Measurements from ENCODE around the gene DYNLL2.

Gene DYNLL2

DNA sequence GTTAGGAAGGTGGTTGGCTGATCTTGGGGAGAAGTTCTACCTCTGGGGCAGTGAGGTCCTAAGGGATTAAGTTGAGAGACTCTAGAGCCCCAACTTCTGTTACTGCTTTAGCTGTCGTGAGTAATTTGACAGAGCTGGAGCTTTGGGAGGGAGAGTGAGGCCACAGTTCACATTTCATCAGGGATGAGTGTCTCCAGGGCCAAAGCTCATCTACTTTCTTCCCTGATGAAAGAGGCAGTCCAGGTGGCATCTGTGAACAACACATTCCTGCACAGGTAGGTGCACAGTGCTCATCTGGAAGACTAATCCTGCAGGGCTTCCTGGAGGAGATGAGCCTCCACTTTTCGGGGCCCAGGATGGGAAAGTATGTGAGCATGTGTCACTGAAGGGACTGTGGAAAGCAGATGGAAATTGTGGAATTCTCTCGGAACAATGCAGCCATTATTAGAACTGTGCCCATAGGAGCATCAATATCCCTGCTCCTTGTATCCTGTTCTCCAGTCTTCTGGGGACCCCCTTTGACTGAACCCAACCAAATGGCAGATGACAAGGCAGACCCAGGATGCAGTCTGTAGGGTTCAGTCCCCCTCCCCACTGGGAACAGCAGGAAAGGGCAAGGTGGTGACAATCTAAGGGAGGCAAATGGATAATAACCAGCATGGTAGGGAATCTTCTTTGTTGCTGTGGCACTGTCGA, 9.0 kb downstream of the DYNLL2 start:
- no peak for ATAC-seq
- no peak for TF ChIP-seq TOX (CRISPR knock-in tag; IDR thresholded peaks at IDR 0.05; ENCODE audit: borderline replicate concordance)
- TF ChIP-seq, protein P1, sequence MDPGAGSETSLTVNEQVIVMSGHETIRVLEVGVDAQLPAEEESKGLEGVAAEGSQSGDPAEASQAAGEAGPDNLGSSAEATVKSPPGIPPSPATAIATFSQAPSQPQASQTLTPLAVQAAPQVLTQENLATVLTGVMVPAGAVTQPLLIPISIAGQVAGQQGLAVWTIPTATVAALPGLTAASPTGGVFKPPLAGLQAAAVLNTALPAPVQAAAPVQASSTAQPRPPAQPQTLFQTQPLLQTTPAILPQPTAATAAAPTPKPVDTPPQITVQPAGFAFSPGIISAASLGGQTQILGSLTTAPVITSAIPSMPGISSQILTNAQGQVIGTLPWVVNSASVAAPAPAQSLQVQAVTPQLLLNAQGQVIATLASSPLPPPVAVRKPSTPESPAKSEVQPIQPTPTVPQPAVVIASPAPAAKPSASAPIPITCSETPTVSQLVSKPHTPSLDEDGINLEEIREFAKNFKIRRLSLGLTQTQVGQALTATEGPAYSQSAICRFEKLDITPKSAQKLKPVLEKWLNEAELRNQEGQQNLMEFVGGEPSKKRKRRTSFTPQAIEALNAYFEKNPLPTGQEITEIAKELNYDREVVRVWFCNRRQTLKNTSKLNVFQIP (CRISPR knock-in tag; IDR thresholded peaks at IDR 0.05; ENCODE audit: borderline replicate concordance, low read depth): no peak
- no peak for TF ChIP-seq ZNF8 (CRISPR knock-in tag; IDR thresholded peaks at IDR 0.05)
- TF ChIP-seq TCF4 (CRISPR knock-in tag; IDR thresholded peaks at IDR 0.05; ENCODE audit: borderline replicate concordance): no peak
- no peak for TF ChIP-seq TSHZ2 (CRISPR knock-in tag; IDR thresholded peaks at IDR 0.05)
- no peak for TF ChIP-seq ZNF565 (CRISPR knock-in tag; conservative IDR thresholded peaks at IDR 0.05; ENCODE audit: low read depth)
- TF ChIP-seq GLIS3 (CRISPR knock-in tag; IDR thresholded peaks at IDR 0.05): no peak
- no peak for TF ChIP-seq ESRRG (CRISPR knock-in tag; IDR thresholded peaks at IDR 0.05)
- no peak for TF ChIP-seq CSDC2 (CRISPR knock-in tag; IDR thresholded peaks at IDR 0.05)
- TF ChIP-seq PATZ1 (CRISPR knock-in tag; IDR thresholded peaks at IDR 0.05; ENCODE audit: borderline replicate concordance): no peak
- TF ChIP-seq ZFP30 (CRISPR knock-in tag; IDR thresholded peaks at IDR 0.05): no peak

DNA sequence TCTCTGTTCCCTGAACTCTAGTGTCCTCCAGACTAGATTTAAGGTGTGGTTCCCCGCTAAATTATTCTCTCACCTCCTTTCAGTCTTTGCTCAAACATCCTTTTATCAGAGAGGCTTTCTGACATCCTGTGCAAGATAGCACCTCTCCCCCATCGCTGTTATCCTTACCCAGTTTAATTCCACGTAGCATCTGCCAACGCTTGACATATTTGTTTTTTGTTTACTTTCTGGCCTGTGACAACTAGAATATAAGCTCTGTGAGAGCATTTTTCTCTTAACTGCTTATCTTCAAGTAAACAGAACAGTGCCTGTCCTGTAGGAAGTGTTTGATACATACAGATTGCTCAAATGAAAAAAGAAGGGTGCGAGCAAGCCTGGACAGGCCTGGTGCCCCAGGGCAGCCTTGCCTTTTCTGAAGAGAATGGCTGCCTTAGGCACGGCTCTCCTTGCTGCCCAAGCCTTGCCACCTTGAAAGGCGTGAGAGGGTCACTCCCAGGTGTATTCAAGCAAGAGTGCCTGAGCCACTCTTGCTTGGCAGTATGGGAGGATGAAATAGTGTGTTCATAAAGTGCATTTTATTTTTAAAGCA, 9.7 kb downstream of the DYNLL2 start:
- no peak for TF ChIP-seq OSR1 (CRISPR knock-in tag; IDR thresholded peaks at IDR 0.05)
- no peak for TF ChIP-seq ZNF70 (CRISPR knock-in tag; IDR thresholded peaks at IDR 0.05)
- no peak for TF ChIP-seq BACH2 (CRISPR knock-in tag; IDR thresholded peaks at IDR 0.05; ENCODE audit: borderline replicate concordance)
- no peak for TF ChIP-seq CSDC2 (CRISPR knock-in tag; IDR thresholded peaks at IDR 0.05)
- no peak for TF ChIP-seq ARNTL (CRISPR knock-in tag; IDR thresholded peaks at IDR 0.05; ENCODE audit: borderline replicate concordance, low read depth)
- no peak for TF ChIP-seq CREB5 (CRISPR knock-in tag; IDR thresholded peaks at IDR 0.05; ENCODE audit: low read depth)
- TF ChIP-seq ISL1 (CRISPR knock-in tag; IDR thresholded peaks at IDR 0.05): no peak

DNA sequence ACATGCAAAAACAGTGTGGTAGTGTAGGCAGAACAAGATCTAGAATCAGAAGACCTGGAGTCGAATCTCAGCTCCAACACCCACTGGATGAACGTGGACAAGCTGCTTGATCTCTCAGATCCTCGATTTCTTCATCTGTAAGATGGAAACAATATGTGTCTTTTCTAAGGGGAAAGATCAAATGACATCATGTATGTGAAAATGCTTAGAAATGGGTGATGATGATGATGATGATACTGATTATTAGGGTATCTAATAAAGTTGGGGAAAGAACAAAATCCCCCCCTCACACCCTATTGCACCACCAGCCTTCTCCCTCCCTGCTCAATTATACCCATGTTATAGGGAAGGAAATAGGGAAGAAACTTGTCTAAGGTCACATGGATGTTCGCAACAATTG, 10.9 kb downstream of the DYNLL2 start:
- TF ChIP-seq TSHZ2 (CRISPR knock-in tag; IDR thresholded peaks at IDR 0.05) (no peak), ESRRG (CRISPR knock-in tag; IDR thresholded peaks at IDR 0.05) (no peak), RARB (CRISPR knock-in tag; IDR thresholded peaks at IDR 0.05) (no peak), ZC3H10 (CRISPR knock-in tag; IDR thresholded peaks at IDR 0.05) (no peak)
- ATAC-seq: no peak

More for the DNA sequence above, 9.7 kb downstream of the DYNLL2 start:
- no peak for ATAC-seq
